Brain microvascular endothelial cell (primary cell): ENCODE measurements around the gene CALR.

Experiments used
- DNase-seq: peaks from one replicate; pipeline ENCODE4 v3.0.0-alpha.2; 2020
- H3K27ac ChIP-seq: fragments of 250-450 bp; sonication (Bioruptor Pico); 2 replicates; pipeline ENCODE4 v1.5.1; 2020; ENCODE audit warnings: mild to moderate bottlenecking, moderate library complexity
- H3K27me3 ChIP-seq: fragments of 250-450 bp; sonication (Bioruptor Pico); replicated peaks from 2 replicates; pipeline ENCODE4 v1.5.1; 2020; ENCODE audit warnings: mild to moderate bottlenecking
- H3K36me3 ChIP-seq: fragments of 250-450 bp; sonication (Bioruptor Pico); replicated peaks from 2 replicates; pipeline ENCODE4 v1.5.1; 2020; ENCODE audit warnings: mild to moderate bottlenecking
- H3K4me3 ChIP-seq: 2 replicates; pipeline ENCODE4 v1.5.1; 2011; ENCODE audit warnings: low read depth, mild to moderate bottlenecking, control low read depth, low read length, moderate library complexity
- in situ Hi-C: cut with HindIII; loops from 2 replicates; pipeline ENCODE4 v1.10.0; 2017; ENCODE audit warnings: low sequenced_read_pairs, low pct_ligation_motif_present
- TF ChIP-seq, protein P1 (sequence below): IDR thresholded peaks from 2 replicates; pipeline ENCODE4 v1.5.1; 2011; ENCODE audit warnings: low read depth, mild to moderate bottlenecking, moderate library complexity, low read length, control low read depth, inconsistent platforms; ENCODE audit errors: missing control alignments

CALR gene

DNA sequence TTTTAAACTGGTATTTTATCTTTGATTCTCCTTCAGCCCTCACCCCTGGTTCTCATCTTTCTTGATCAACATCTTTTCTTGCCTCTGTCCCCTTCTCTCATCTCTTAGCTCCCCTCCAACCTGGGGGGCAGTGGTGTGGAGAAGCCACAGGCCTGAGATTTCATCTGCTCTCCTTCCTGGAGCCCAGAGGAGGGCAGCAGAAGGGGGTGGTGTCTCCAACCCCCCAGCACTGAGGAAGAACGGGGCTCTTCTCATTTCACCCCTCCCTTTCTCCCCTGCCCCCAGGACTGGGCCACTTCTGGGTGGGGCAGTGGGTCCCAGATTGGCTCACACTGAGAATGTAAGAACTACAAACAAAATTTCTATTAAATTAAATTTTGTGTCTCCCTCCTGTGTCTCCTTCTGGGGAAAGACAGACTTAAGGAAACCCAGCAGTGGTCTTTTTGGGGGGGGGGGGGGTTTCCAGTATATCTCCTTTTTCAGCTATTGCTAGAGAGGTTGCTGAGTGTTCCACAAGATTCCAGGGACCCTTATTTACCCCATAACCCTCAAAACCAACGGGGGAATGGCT is 5.8 kb downstream of the CALR start:
- in situ Hi-C loops: no loop called here
- Histone ChIP-seq H3K27ac (no peak overlapping the region), H3K4me3 (no peak overlapping the region), H3K27me3 (no peaks in the 10 kb centered on the region), H3K36me3 (peaks cover 58% of the 10 kb centered on the region)
- DNase-seq: no peak
- TF ChIP-seq, protein P1, sequence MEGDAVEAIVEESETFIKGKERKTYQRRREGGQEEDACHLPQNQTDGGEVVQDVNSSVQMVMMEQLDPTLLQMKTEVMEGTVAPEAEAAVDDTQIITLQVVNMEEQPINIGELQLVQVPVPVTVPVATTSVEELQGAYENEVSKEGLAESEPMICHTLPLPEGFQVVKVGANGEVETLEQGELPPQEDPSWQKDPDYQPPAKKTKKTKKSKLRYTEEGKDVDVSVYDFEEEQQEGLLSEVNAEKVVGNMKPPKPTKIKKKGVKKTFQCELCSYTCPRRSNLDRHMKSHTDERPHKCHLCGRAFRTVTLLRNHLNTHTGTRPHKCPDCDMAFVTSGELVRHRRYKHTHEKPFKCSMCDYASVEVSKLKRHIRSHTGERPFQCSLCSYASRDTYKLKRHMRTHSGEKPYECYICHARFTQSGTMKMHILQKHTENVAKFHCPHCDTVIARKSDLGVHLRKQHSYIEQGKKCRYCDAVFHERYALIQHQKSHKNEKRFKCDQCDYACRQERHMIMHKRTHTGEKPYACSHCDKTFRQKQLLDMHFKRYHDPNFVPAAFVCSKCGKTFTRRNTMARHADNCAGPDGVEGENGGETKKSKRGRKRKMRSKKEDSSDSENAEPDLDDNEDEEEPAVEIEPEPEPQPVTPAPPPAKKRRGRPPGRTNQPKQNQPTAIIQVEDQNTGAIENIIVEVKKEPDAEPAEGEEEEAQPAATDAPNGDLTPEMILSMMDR: no peak

DNA sequence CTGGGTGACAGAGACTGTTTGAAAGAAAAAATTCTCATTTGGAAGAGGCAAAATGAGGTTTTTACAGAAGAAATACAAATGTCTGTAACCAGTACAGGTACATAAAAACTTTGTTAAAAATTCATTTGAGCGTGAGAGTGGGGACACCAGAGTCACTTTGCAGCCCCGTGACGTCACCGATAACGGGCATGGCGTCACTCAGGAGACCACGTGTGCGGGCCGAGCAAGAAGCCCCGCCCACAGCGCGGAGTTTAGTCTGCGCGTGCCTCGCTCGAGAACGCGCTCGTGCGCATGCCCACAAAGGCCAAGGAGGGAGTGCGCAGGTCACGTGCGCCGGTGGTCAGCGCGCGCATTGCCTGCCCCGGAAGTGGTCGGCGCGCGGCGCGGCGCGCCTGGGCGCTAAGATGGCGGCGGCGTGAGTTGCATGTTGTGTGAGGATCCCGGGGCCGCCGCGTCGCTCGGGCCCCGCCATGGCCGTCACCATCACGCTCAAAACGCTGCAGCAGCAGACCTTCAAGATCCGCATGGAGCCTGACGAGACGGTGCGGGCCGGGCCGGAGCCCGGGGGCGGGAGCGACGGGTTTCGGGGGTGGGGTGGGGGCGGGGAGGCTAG is 7.2 kb downstream of the CALR start, which contains the start of gene RAD23A:
Gene RAD23A (plus strand): TSS at position 384 of the 613 bp plus-strand sequence. CDS start 87 bp downstream, at position 471.
- Histone ChIP-seq H3K27me3 (no peaks in the 10 kb centered on the region), H3K36me3 (peaks cover 55% of the 10 kb centered on the region), H3K4me3 (peak within 1 kb of the TSS; percentile 77), H3K27ac (peak within 1 kb of the TSS; percentile 88)
- TF ChIP-seq, protein P1: no peak
- peak; percentile 96 for DNase-seq
- in situ Hi-C loops: no loop called here

DNA sequence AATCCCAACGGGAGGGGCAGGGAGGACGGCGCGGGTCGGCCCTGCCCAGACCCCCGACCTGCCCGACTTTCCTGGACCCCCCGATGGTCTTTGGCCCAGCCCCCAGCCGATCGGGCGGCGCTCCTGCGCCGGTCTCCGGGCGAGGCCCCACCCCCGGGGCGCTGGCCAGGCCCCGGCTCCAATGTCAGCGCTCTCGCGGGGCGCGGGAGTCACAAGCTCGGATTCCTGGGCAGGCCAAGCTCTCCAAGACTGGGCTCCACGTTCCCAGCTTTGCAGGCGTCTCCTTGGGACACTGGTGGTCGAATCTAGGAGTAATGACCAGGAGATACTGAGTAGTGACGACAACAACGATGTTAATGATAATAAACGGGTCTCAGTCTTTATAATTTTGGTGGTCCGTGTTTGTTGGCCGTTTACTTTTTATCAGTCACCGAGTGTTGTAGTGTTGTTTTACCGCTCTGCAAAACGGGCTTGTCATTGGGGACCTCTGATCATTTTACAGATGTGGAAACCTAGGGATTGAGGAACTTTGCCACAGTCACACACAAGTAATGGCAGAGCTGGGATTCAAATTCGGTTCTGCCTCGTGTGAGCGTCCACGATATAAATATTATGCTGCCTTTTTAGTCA is 7.8 kb downstream of the CALR start:
- Histone ChIP-seq H3K27ac (peak overlapping the region; percentile 88), H3K4me3 (peak overlapping the region; percentile 77), H3K36me3 (peaks cover 55% of the 10 kb centered on the region), H3K27me3 (no peaks in the 10 kb centered on the region)
- TF ChIP-seq, protein P1: no peak
- peak; percentile 83 for DNase-seq
- in situ Hi-C loops: no loop called here

DNA sequence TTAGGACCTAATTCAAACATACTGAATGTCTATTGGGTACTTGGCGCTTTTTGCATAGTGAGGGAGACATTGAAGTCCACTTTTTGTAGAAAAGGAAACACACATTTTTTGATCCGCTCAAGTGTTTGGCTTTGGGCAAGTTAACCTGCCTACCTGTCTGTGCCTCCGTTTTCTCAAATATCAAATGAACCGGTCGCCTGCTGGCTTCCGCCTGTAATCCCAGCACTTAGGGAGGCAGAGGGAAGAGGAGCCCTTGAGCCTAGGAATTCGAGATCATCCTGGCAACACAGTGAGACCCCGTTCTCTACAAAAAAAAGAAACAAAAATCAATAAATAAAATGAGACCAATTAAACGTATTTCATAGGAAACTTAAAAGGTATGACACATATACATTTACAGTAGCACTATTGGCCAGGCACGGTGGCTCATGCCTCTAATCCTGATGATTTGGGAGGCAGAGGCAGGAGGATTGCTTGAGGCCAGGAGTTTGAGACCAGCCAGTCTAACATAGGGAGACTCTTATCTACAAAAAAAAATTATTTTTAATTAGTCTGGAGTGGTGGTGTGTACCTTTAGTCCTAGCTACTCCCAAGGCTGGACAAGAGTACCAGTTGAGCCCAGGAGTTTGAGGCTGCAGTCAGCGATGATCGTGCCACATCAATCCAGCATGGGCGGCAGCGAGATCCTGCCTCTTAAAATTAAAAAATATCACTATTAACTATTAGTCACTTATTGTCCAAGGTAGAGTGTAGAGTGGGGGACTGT is 8.5 kb downstream of the CALR start:
- H3K4me3 ChIP-seq: peak overlapping the region; percentile 77
- DNase-seq: no peak
- peak overlapping the region; percentile 88 for H3K27ac ChIP-seq
- in situ Hi-C loops: no loop called here
- H3K36me3 ChIP-seq: peaks cover 57% of the 10 kb centered on the region
- TF ChIP-seq, protein P1: no peak
- no peaks in the 10 kb centered on the region for H3K27me3 ChIP-seq

DNA sequence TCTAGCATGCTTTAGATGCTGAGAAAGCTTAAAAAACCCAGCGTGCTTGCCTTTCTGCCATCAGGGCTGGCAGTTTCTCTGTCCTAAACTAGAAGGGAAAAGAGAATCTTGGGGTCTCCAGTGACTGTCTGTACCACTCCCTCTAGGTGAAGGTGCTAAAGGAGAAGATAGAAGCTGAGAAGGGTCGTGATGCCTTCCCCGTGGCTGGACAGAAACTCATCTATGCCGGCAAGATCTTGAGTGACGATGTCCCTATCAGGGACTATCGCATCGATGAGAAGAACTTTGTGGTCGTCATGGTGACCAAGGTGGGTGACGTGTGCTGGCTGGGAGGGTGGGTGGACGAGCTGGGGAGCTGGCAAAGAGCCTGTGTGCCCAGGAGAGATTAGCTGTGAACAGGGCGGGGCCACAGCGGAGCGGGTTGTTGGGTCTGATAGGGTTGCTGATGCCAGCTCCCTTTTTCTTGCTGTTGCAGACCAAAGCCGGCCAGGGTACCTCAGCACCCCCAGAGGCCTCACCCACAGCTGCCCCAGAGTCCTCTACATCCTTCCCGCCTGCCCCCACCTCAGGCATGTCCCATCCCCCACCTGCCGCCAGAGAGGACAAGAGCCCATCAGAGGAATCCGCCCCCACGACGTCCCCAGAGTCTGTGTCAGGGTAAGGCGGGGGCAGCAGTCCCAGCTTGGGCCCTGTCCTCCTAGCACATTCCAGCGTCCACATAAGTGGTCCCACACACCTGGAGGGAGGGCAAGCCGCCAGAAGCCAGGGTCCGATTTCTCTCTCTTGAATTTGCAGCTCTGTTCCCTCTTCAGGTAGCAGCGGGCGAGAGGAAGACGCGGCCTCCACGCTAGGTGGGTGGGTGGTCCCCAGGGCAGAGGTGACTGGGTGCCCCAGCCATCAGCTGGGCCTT is 9.5 kb downstream of the CALR start:
- TF ChIP-seq, protein P1: no peak
- Histone ChIP-seq H3K27me3 (no peaks in the 10 kb centered on the region), H3K27ac (no peak overlapping the region), H3K36me3 (peaks cover 61% of the 10 kb centered on the region), H3K4me3 (no peak overlapping the region)
- DNase-seq: no peak
- in situ Hi-C loops: no loop called here
